ENCODE results near the gene ACACA.

Gene ACACA

GRCh38 chr17:37089956-37090355 lies 316.7 kb downstream of the ACACA start:
- peak; percentile 80 for DNase-seq (ENCODE audit: low spot score)

GRCh38 chr17:37088913-37089312 lies 317.7 kb downstream of the ACACA start:
- no peak for TF ChIP-seq CTCF (IDR thresholded peaks at IDR 0.05; ENCODE audit: extremely low read depth, missing control alignments)
- DNase-seq (ENCODE audit: low spot score): no peak

More at GRCh38 chr17:37089956-37090355, 316.7 kb downstream of the ACACA start:
- TF ChIP-seq CTCF (IDR thresholded peaks at IDR 0.05; ENCODE audit: extremely low read depth, missing control alignments): no peak

GRCh38 chr17:37088459-37088858 lies 318.2 kb downstream of the ACACA start:
- TF ChIP-seq CTCF (IDR thresholded peaks at IDR 0.05; ENCODE audit: extremely low read depth, missing control alignments): no peak
- DNase-seq (ENCODE audit: low spot score): no peak

GRCh38 chr17:37087683-37088082 lies 319.0 kb downstream of the ACACA start:
- no peak for DNase-seq (ENCODE audit: low spot score)
- TF ChIP-seq CTCF (IDR thresholded peaks at IDR 0.05; ENCODE audit: extremely low read depth, missing control alignments): no peak

- no peak for TF ChIP-seq CTCF (IDR thresholded peaks at IDR 0.05; ENCODE audit: extremely low read depth, missing control alignments)
- no peak for DNase-seq (ENCODE audit: low spot score)
Observed at GRCh38 chr17:37086948-37087347, 319.7 kb downstream of the ACACA start.

- no peak for TF ChIP-seq CTCF (IDR thresholded peaks at IDR 0.05; ENCODE audit: extremely low read depth, missing control alignments)
- no peak for DNase-seq (ENCODE audit: low spot score)
Observed at GRCh38 chr17:37086334-37086733, 320.3 kb downstream of the ACACA start.

- no peak for DNase-seq (ENCODE audit: low spot score)
- TF ChIP-seq CTCF (IDR thresholded peaks at IDR 0.05; ENCODE audit: extremely low read depth, missing control alignments): no peak
Observed at GRCh38 chr17:37084372-37084771, 322.3 kb downstream of the ACACA start.

All from GM20000 (cell line).